Endothelial cell of umbilical vein (primary cell): ENCODE data around the gene LMNB1. TPM values are rescaled to one million over a fixed set of nuclear protein-coding genes. Genes with fewer than 3 reads are reported as not detected.

ENCODE experiments used
- BruUV-seq: library from RNA; stranded (reverse); fragments of 400-500 nt; replicated peaks from 2 replicates; lab custom pipeline; 2021; lab: Mats Ljungman, UMichigan
- CTCF ChIA-PET: fragments of 300-600, 350-600 bp; sonication (Branson Sonifier 250); formaldehyde crosslinking; loops from one replicate; lab custom pipeline; 2021; ENCODE audit warnings: antibody characterized with exemption, inconsistent platforms; lab: Charles Lee
- POLR2A ChIA-PET: fragments of 300-600, 350-600 bp; sonication (Branson Sonifier 250); formaldehyde crosslinking; loops from one replicate; lab custom pipeline; 2021; ENCODE audit warnings: antibody characterized with exemption, inconsistent platforms; lab: Charles Lee
- DNase-seq: peaks from one replicate; pipeline ENCODE4 v3.0.0-alpha.2; 2011; ENCODE audit warnings: low read depth, low spot score
- FAIRE-seq: peaks from 2 replicates; lab custom pipeline; 2011; peaks lifted over from hg19 to GRCh38; lab: Jason Lieb, UNC
- H2AFZ ChIP-seq: 2 replicates; pipeline ENCODE4 v1.6.0; 2012; ENCODE audit warnings: low read depth, low read length, control low read depth, inconsistent platforms
- H3K27ac ChIP-seq: 2 replicates; pipeline ENCODE4 v1.5.1; 2011; ENCODE audit warnings: low read depth, mild to moderate bottlenecking, control low read depth, low read length, moderate library complexity; ENCODE audit not compliant: insufficient read depth
- H3K27me3 ChIP-seq, 2 experiments: 2 replicates each; pipeline versions ENCODE4 v1.6.0 to v1.6.1; 2011; ENCODE audit warnings: low read length in 2 of 2, mixed read lengths in 1 of 2; ENCODE audit not compliant: control insufficient read depth in 2 of 2, insufficient read depth in 2 of 2
- H3K36me3 ChIP-seq, 2 experiments: 2 replicates in 1 of 2; 3 replicates in 1 of 2; pipeline ENCODE4 v1.5.1; 2011; ENCODE audit warnings: low read length in 2 of 2, mild to moderate bottlenecking in 1 of 2, moderate library complexity in 1 of 2; ENCODE audit not compliant: control insufficient read depth in 2 of 2, insufficient read depth in 2 of 2; ENCODE audit errors: extremely low read depth in 1 of 2
- H3K4me1 ChIP-seq: 3 replicates; pipeline ENCODE4 v1.5.1; 2011; ENCODE audit warnings: mild to moderate bottlenecking, low read length; ENCODE audit not compliant: control insufficient read depth, insufficient read depth; ENCODE audit errors: extremely low read depth
- H3K4me2 ChIP-seq: 2 replicates; pipeline ENCODE4 v1.6.1; 2011; ENCODE audit warnings: low read length, control low read depth, mixed read lengths; ENCODE audit not compliant: insufficient read depth
- H3K4me3 ChIP-seq, 3 experiments: fragments of 200-600 bp in 1 of 3; sonication (generic), shearing (Covaris generic) in 1 of 3; replicated peaks in 1 of 3; 2 replicates each; pipeline ENCODE4 v1.5.1; 2011 to 2016; ENCODE audit warnings: control low read depth in 3 of 3, low read length in 3 of 3, mild to moderate bottlenecking in 2 of 3, inconsistent platforms in 1 of 3, low read depth in 1 of 3, moderate library complexity in 1 of 3; ENCODE audit not compliant: insufficient read depth in 1 of 3
- H3K79me2 ChIP-seq: 2 replicates; pipeline ENCODE4 v1.6.0; 2012; ENCODE audit warnings: low read length, inconsistent platforms; ENCODE audit not compliant: control insufficient read depth, insufficient read depth
- H3K9ac ChIP-seq: replicated peaks from 2 replicates; pipeline ENCODE3; 2011; ENCODE audit warnings: low read length, control low read depth; ENCODE audit not compliant: insufficient read depth; ENCODE audit errors: extremely low read depth
- H3K9me1 ChIP-seq: replicated peaks from 3 replicates; pipeline ENCODE4 v1.6.0; 2011; ENCODE audit warnings: mild to moderate bottlenecking, low read length; ENCODE audit not compliant: control insufficient read depth, insufficient read depth; ENCODE audit errors: extremely low read depth
- H3K9me3 ChIP-seq: replicated peaks from 2 replicates; pipeline ENCODE4 v1.5.1; 2012; ENCODE audit warnings: low read length, inconsistent platforms; ENCODE audit not compliant: control insufficient read depth, insufficient read depth
- H4K20me1 ChIP-seq: replicated peaks from 2 replicates; pipeline ENCODE3; 2011; ENCODE audit warnings: mild to moderate bottlenecking, low read length; ENCODE audit not compliant: control insufficient read depth, insufficient read depth; ENCODE audit errors: extremely low read depth
- EZH2 ChIP-seq: IDR thresholded peaks from 2 replicates; pipeline ENCODE4 v1.6.1; 2012; ENCODE audit warnings: borderline replicate concordance, low read depth, mild to moderate bottlenecking, moderate library complexity, low read length, inconsistent platforms; ENCODE audit not compliant: severe bottlenecking
- FOS ChIP-seq: IDR thresholded peaks from 2 replicates; pipeline ENCODE4 v1.6.1; 2011; ENCODE audit warnings: mild to moderate bottlenecking, low read length, moderate library complexity, borderline replicate concordance; ENCODE audit not compliant: insufficient read depth
- GATA2 ChIP-seq: IDR thresholded peaks from 2 replicates; pipeline ENCODE4 v1.7.0; 2011; ENCODE audit warnings: low read depth, mild to moderate bottlenecking, moderate library complexity, mixed read lengths, low read length; ENCODE audit not compliant: insufficient read length, insufficient read depth
- JUN ChIP-seq: IDR thresholded peaks from 2 replicates; pipeline ENCODE4 v1.6.1; 2011; ENCODE audit warnings: borderline replicate concordance, low read depth; ENCODE audit not compliant: insufficient read length, insufficient read depth
- MAX ChIP-seq: IDR thresholded peaks from 2 replicates; pipeline ENCODE4 v1.6.1; 2011; ENCODE audit not compliant: insufficient read depth, insufficient read length
- MYC ChIP-seq: IDR thresholded peaks from one replicate; pipeline ENCODE4 v1.6.1; 2011; ENCODE audit warnings: mild to moderate bottlenecking, low read depth, low read length
- POLR2A ChIP-seq: IDR thresholded peaks from 2 replicates; pipeline ENCODE4 v1.6.1; 2012; ENCODE audit warnings: low read depth, mild to moderate bottlenecking, control low read depth, low read length
- POLR2AphosphoS5 ChIP-seq: IDR thresholded peaks from 2 replicates; pipeline ENCODE4 v1.6.1; 2012; ENCODE audit warnings: low read depth, mild to moderate bottlenecking, control low read depth, low read length, moderate library complexity; ENCODE audit not compliant: insufficient read depth
- dilution Hi-C: fragments of 300-500 bp; cut with MboI; formaldehyde crosslinking; loops from one replicate; pipeline ENCODE4 v1.15.0; 2019; ENCODE audit warnings: low sequenced_read_pairs; ENCODE audit not compliant: extremely low pct_ligation_motif_present
- intact Hi-C: fragments of 100-400 bp; cut with micrococcal nuclease; formaldehyde crosslinking; loops from one replicate; pipeline ENCODE4 v1.10.0; 2022
- polyA plus RNA-seq, 4 experiments: library from polyadenylated mRNA; depleted of rRNA in 3 of 4; stranded (reverse) in 3 of 4; unstranded in 1 of 4; fragments of >200 nt; gene quantifications; 2 replicates each; pipeline versions ENCODE4 v1.2.1 to v1.2.3, GENCODE V29; 2011 to 2012; ENCODE audit warnings: missing spikeins in 1 of 4
- total RNA-seq: library from RNA; stranded (reverse); gene quantifications from 2 replicates; pipeline ENCODE4 v1.2.3, GENCODE V29; 2021
- TF ChIP-seq, protein P1 (sequence below), 2 donors: IDR thresholded peaks; 1 replicate in 1 of 2; 2 replicates in 1 of 2; pipeline ENCODE4 v1.5.1; 2011; ENCODE audit warnings: low read length in 2 of 2, mild to moderate bottlenecking in 2 of 2, moderate library complexity in 2 of 2, control low read depth in 1 of 2, inconsistent platforms in 1 of 2, low read depth in 1 of 2; ENCODE audit not compliant: insufficient read depth in 1 of 2; ENCODE audit errors: extremely low read depth in 1 of 2

Gene LMNB1
- total and polyA plus RNA-seq, 2 donors (not counting 3 experiments of a cell fraction or from before 2014, with no cell fraction given), result 45.2 to 144 TPM

DNA sequence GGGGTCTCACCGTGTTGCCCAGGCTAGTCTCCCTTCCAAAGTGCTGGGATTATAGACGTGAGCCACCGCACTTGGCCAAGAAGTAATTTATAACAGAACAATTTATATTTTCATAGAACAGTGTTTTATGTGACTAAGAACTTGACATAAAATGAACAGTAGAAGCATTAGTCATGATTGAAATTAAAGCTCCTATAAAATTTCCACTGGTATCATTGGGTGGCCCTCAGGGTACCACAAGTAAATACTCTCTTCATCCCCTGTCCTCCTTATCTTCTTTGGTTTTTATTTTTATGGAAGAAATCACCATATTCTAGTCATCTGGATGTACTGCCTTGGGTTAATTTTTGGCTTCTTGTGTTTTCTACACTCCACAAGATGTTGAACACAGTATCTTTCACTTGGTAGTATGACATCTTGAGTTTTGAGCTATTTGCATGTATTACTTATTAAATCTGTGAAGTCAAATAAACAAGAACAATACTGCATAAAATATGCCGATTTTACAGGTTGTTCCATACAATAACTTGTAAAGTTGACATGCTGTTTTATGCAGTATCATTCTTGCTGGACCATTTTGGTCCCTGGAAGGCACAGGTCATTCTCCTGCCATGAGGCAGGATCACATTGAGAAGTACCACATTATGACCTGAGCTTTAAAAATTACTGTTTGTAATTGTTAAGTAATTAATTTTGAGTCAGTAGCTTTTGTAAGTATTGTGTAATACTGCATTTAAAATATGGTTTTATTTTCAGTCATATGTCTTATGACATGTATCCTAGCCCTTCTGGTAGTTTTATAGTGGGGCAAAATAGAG lies 24.4 kb downstream of the LMNB1 start:
- Histone ChIP-seq H3K27ac (no peak overlapping the region), H3K27me3 (no peaks in the 10 kb centered on the region), H3K4me2 (no peak overlapping the region), H3K79me2 (peaks cover 91% of the 10 kb centered on the region), H2AFZ (no peak overlapping the region), H3K4me1 (peaks cover 6% of the 10 kb centered on the region), H3K9ac (no peak overlapping the region), H3K9me1 (no peaks in the 10 kb centered on the region), H3K9me3 (no peaks in the 10 kb centered on the region), H3K4me3 (no peak overlapping the region), H4K20me1 (peaks cover 5% of the 10 kb centered on the region), H3K36me3 (peaks cover 0 to 4% of the 10 kb centered on the region in 2 experiments)
- ChIA-PET CTCF (interaction anchor here (0.7 to 3.1 kb wide), 18 partner anchors 9 to 691 kb away, joined by 3 to 108 read pairs (median 9); partner anchors contain the start of genes ALDH7A1 and LMNB1), POLR2A (no interaction called here)
- intact Hi-C loops (no loop called here), dilution Hi-C loops (no loop called here)
- FAIRE-seq, result no peak
- DNase-seq, result no peak
- no TSS peak for BruUV-seq
- TF ChIP-seq FOS (no peak), MYC (no peak), POLR2A (no peak), POLR2AphosphoS5 (no peak), EZH2 (no peak), JUN (no peak), MAX (no peak), GATA2 (no peak)
- TF ChIP-seq, protein P1, sequence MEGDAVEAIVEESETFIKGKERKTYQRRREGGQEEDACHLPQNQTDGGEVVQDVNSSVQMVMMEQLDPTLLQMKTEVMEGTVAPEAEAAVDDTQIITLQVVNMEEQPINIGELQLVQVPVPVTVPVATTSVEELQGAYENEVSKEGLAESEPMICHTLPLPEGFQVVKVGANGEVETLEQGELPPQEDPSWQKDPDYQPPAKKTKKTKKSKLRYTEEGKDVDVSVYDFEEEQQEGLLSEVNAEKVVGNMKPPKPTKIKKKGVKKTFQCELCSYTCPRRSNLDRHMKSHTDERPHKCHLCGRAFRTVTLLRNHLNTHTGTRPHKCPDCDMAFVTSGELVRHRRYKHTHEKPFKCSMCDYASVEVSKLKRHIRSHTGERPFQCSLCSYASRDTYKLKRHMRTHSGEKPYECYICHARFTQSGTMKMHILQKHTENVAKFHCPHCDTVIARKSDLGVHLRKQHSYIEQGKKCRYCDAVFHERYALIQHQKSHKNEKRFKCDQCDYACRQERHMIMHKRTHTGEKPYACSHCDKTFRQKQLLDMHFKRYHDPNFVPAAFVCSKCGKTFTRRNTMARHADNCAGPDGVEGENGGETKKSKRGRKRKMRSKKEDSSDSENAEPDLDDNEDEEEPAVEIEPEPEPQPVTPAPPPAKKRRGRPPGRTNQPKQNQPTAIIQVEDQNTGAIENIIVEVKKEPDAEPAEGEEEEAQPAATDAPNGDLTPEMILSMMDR (IDR thresholded peaks at IDR 0.05; ENCODE audit: extremely low read depth in 1 of 2, insufficient read depth in 1 of 2, low read depth in 1 of 2, low read length in 2 of 2), result no peak
